Activated naive CD4-positive, alpha-beta T cell treated with anti-CD3 and anti-CD28 coated beads, Interleukin-2, amount 50 U/mL, for 24 hours (primary cell): Measurements from ENCODE around the gene ZNF423.

ENCODE experiments used
- H3K27ac Mint-ChIP-seq: one replicate; pipeline ENCODE4 v1.8.0; 2021; ENCODE audit warnings: mild to moderate bottlenecking, mixed read lengths
- H3K27me3 Mint-ChIP-seq: one replicate; pipeline ENCODE4 v1.8.0; 2021; ENCODE audit warnings: mixed read lengths
- H3K36me3 Mint-ChIP-seq: one replicate; pipeline ENCODE4 v1.8.0; 2021; ENCODE audit warnings: mixed read lengths
- H3K4me1 Mint-ChIP-seq: one replicate; pipeline ENCODE4 v1.8.0; 2021; ENCODE audit warnings: mixed read lengths
- H3K4me3 Mint-ChIP-seq: one replicate; pipeline ENCODE4 v1.8.0; 2021; ENCODE audit warnings: mild to moderate bottlenecking, mixed read lengths
- H3K9me3 Mint-ChIP-seq: one replicate; pipeline ENCODE4 v1.8.0; 2021; ENCODE audit warnings: mixed read lengths

Gene ZNF423

GRCh38 chr16:49600976-49601375 is 254.9 kb downstream of the ZNF423 start:
- no peaks in the 10 kb centered on the region for H3K36me3 Mint-ChIP-seq

GRCh38 chr16:49600536-49600935 is 255.4 kb downstream of the ZNF423 start:
- H3K4me3 Mint-ChIP-seq: no peak overlapping the region
- no peak overlapping the region for H3K27ac Mint-ChIP-seq
- H3K9me3 Mint-ChIP-seq: no peaks in the 10 kb centered on the region
- peaks cover 7% of the 10 kb centered on the region for H3K4me1 Mint-ChIP-seq
- no peaks in the 10 kb centered on the region for H3K27me3 Mint-ChIP-seq
- H3K36me3 Mint-ChIP-seq: no peaks in the 10 kb centered on the region

More at GRCh38 chr16:49600976-49601375, 254.9 kb downstream of the ZNF423 start:
- no peaks in the 10 kb centered on the region for H3K27me3 Mint-ChIP-seq
- H3K4me3 Mint-ChIP-seq: no peak overlapping the region
- no peak overlapping the region for H3K27ac Mint-ChIP-seq
- peaks cover 4% of the 10 kb centered on the region for H3K4me1 Mint-ChIP-seq
- H3K9me3 Mint-ChIP-seq: no peaks in the 10 kb centered on the region

DNA sequence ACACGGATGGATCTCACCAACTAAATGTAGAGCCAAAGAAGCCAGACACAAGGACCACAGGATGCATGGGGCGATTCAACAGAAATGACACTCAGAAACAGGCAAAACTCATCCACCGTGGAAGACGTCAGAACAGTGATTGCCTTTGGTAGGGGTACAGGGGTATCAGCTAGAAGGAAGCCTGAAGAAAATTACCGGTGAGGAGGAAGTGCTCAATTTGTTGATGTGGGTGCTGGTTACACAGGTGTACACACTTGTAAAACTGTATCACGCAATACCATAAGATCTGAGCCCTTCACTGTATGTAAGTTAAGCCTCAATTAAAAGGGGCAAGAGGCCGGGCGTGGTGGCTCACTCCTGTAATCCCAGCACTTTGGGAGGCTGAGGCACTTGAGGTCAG is 256.2 kb downstream of the ZNF423 start:
- Mint-ChIP-seq H3K27ac (no peak overlapping the region), H3K27me3 (no peaks in the 10 kb centered on the region), H3K36me3 (no peaks in the 10 kb centered on the region), H3K4me3 (no peak overlapping the region), H3K9me3 (no peaks in the 10 kb centered on the region), H3K4me1 (peaks cover 7% of the 10 kb centered on the region)

GRCh38 chr16:49599281-49599680 is 256.6 kb downstream of the ZNF423 start:
- H3K9me3 Mint-ChIP-seq: no peaks in the 10 kb centered on the region
- no peaks in the 10 kb centered on the region for H3K27me3 Mint-ChIP-seq
- no peak overlapping the region for H3K4me3 Mint-ChIP-seq
- no peak overlapping the region for H3K27ac Mint-ChIP-seq
- H3K36me3 Mint-ChIP-seq: no peaks in the 10 kb centered on the region
- peaks cover 7% of the 10 kb centered on the region for H3K4me1 Mint-ChIP-seq

DNA sequence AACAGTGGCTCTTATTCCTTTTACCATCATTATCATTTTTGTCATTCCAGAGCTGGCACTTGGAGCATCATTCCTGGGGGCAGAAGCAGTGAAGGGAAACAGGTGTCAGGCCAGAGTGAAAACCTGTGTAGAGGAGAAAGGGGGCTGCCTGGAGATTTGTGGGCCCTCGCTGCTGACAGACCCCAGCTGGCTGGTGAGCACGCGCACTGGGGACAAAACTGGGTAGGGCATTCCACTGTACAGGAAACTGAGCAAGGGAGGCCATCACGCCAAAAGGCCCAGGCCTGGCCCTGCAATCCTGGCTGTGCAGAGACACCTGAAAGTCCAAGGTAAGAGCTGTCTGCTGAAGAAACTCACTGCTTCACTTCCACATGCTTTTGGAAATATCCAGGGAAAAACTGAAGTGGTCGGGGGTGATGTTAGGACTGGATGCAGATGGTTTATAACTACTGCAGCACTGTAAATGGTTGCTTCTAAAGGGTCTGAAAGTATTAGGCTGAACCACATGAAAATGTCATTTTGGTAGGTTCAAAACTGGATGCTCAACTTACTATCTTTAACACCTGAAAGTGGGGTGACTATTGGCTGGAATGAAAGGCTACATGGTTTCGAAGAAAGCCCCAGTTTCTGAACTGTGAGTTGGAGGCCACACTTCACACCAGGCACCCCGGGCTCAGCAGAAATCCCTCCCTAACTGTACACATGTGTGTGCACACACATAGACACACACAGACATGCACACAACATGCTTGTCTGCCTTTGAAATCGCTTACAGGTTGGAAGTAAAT is 257.3 kb downstream of the ZNF423 start:
- Mint-ChIP-seq H3K9me3 (no peaks in the 10 kb centered on the region), H3K36me3 (no peaks in the 10 kb centered on the region), H3K27ac (no peak overlapping the region), H3K4me1 (peaks cover 7% of the 10 kb centered on the region), H3K4me3 (no peak overlapping the region), H3K27me3 (no peaks in the 10 kb centered on the region)

DNA sequence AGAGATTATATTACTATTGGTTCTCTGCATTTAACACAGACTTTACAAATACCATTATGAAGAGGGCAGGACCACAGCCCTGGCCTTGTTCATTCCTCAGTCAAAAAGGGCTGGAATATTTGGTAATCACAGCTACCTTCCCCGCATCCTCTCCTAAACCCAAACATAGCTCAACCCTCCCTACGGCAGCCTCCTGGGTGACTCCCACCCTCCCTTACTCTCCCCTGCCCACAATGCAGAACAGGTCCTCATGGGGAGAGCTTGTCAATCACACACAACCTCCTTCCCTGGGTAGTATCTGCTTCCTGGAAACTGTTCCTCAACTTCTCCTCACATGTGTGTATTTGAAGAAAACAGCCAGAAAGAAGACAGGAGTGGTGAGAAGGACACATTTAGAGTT is 258.1 kb downstream of the ZNF423 start:
- H3K4me1 Mint-ChIP-seq: peaks cover 9% of the 10 kb centered on the region
- H3K27me3 Mint-ChIP-seq: no peaks in the 10 kb centered on the region
- H3K36me3 Mint-ChIP-seq: no peaks in the 10 kb centered on the region
- no peak overlapping the region for H3K4me3 Mint-ChIP-seq
- no peaks in the 10 kb centered on the region for H3K9me3 Mint-ChIP-seq
- no peak overlapping the region for H3K27ac Mint-ChIP-seq

DNA sequence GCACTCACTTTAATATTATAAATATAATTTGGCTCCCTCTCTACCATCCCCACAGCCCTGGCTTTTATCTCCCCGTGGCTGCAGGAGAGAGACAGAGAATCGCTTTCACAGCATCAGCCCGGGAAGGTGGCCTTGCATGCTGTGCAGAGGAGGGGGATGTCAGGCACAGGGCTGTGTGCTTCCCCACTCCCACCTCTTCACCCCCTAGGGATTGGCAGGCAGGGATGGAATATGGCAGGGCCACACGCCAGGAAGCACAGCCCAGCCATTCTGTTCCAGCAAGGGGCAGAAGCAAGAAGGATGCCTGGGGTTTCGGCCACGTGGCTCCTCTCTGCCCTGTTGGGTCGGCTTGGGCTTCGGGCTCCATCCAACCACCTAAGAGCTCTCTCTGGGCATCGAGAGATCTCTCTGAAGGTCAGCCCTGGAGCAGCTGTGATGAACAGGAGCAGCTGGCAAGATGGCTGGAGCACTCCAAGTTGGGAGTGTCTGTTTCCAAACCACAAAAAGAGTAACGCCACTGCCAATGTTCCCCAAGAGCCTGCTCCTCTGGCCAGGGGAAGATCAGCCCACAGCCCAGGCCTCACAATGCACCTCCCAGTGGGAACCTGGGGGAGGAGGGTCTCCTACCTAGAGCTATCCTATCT is 259.1 kb downstream of the ZNF423 start:
- peaks cover 19% of the 10 kb centered on the region for H3K4me1 Mint-ChIP-seq
- no peaks in the 10 kb centered on the region for H3K9me3 Mint-ChIP-seq
- no peak overlapping the region for H3K4me3 Mint-ChIP-seq
- H3K27ac Mint-ChIP-seq: no peak overlapping the region
- no peaks in the 10 kb centered on the region for H3K27me3 Mint-ChIP-seq
- H3K36me3 Mint-ChIP-seq: no peaks in the 10 kb centered on the region

- H3K9me3 Mint-ChIP-seq: no peaks in the 10 kb centered on the region
- H3K27ac Mint-ChIP-seq: no peak overlapping the region
- no peak overlapping the region for H3K4me3 Mint-ChIP-seq
- H3K27me3 Mint-ChIP-seq: no peaks in the 10 kb centered on the region
- H3K4me1 Mint-ChIP-seq: peaks cover 22% of the 10 kb centered on the region
- H3K36me3 Mint-ChIP-seq: no peaks in the 10 kb centered on the region
These were observed 259.8 kb downstream of the ZNF423 start for GRCh38 chr16:49596068-49596467.

DNA sequence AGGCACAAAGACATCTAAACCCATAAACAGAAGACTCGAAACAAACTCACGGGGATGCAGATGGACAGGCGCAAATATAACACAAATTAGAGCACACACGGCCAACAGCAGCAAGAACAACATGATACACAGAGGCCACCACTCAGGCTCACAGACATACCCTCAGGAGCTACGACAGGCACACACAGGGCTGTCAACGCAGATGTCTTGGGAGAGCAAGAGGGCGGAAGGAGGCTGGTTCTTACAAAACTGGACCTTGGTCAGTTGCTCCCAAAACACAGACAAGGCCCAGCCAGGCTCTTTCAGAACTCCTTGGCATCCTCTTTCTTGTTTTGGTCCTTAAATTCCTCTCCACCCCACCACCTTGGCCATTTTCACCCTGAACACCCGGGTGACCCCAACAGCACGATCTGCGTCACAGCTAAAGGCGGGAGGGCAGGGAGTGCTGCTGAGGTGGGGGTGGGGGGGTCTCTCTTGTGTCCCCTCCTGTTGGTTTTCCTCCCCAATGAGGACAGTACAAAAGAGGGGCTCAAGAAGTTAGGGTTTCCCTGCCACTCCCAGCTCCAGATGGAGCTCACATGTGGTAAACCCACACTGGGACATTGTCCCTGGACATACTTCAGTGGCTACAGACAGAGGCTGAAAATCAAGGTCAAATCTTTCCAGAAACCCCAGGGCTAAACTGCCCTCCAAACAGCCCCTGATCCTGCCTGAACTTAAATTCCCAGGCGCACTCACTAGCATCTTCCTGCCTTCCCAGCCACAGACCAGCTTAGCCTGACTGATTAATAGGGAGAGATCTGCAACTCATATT is 261.0 kb downstream of the ZNF423 start:
- Mint-ChIP-seq H3K27me3 (no peaks in the 10 kb centered on the region), H3K9me3 (no peaks in the 10 kb centered on the region), H3K36me3 (no peaks in the 10 kb centered on the region), H3K27ac (no peak overlapping the region), H3K4me3 (no peak overlapping the region), H3K4me1 (peaks cover 22% of the 10 kb centered on the region)

DNA sequence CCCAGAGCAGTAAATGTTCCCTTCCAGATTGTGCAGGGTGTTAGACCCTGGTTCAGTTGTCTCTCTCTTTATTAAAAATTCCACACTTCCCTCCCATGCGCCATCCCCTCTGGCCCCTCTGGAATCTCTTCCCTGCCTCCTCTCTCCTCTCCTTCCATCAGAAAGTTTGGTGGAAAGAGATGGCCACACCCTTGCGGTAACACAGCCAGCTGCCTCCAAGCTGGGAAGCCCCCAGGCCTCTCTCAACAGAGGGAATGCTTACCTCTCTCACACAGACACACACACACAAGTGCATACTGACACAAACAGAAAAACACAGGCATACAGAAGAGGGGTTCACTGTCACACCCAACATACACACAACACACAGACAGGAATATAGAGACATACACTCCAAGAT is 261.8 kb downstream of the ZNF423 start:
- Mint-ChIP-seq H3K4me1 (peaks cover 22% of the 10 kb centered on the region), H3K27ac (no peak overlapping the region), H3K4me3 (no peak overlapping the region), H3K27me3 (no peaks in the 10 kb centered on the region), H3K36me3 (no peaks in the 10 kb centered on the region), H3K9me3 (no peaks in the 10 kb centered on the region)

- Mint-ChIP-seq H3K4me1 (peaks cover 22% of the 10 kb centered on the region), H3K4me3 (no peak overlapping the region), H3K27ac (no peak overlapping the region), H3K27me3 (no peaks in the 10 kb centered on the region), H3K36me3 (no peaks in the 10 kb centered on the region), H3K9me3 (no peaks in the 10 kb centered on the region)
These were observed 262.4 kb downstream of the ZNF423 start for GRCh38 chr16:49593424-49594040.

- Mint-ChIP-seq H3K27me3 (no peaks in the 10 kb centered on the region), H3K27ac (no peak overlapping the region), H3K4me3 (no peak overlapping the region), H3K9me3 (no peaks in the 10 kb centered on the region), H3K4me1 (peaks cover 22% of the 10 kb centered on the region), H3K36me3 (no peaks in the 10 kb centered on the region)
These were observed 263.1 kb downstream of the ZNF423 start for GRCh38 chr16:49592546-49593423.

GRCh38 chr16:49590166-49590871 is 265.6 kb downstream of the ZNF423 start:
- no peak overlapping the region for H3K27ac Mint-ChIP-seq
- H3K36me3 Mint-ChIP-seq: no peaks in the 10 kb centered on the region
- no peak overlapping the region for H3K4me3 Mint-ChIP-seq
- no peaks in the 10 kb centered on the region for H3K9me3 Mint-ChIP-seq
- peaks cover 15% of the 10 kb centered on the region for H3K4me1 Mint-ChIP-seq
- no peaks in the 10 kb centered on the region for H3K27me3 Mint-ChIP-seq

- Mint-ChIP-seq H3K4me3 (no peak overlapping the region), H3K27me3 (no peaks in the 10 kb centered on the region), H3K36me3 (no peaks in the 10 kb centered on the region), H3K4me1 (peaks cover 15% of the 10 kb centered on the region), H3K27ac (no peak overlapping the region), H3K9me3 (no peaks in the 10 kb centered on the region)
These were observed 266.3 kb downstream of the ZNF423 start for GRCh38 chr16:49589544-49590031.
